Measurements from ENCODE around the gene RASA3. TPM values are rescaled to one million over a fixed set of nuclear protein-coding genes. Genes with fewer than 3 reads are reported as not detected.

RASA3 gene
- total and polyA plus RNA-seq, 2 of the 8 experiments (the other 6 are each of a cell fraction or from before 2014, with no cell fraction given) = 7.5 to 21.9 TPM

DNA sequence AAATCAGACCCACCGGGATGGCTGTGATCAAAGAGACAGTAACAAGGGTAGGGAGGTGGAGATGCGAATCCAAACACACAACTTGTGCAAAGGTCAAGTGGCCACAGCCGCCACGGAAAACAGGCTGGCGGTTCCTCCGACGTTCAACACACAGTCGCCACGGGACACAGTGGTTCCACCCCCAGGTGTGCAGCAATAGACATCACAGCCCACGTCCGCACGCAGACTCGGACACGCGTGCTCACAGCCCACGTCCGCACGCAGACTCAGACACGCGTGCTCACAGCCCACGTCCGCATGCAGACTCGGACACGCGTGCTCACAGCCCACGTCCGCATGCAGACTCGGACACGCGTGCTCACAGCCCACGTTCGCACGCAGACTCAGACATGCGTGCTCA is 70.1 kb downstream of the RASA3 start (continued):
- no peak for TF ChIP-seq POU5F1 (IDR thresholded peaks at IDR 0.05; ENCODE audit: low read depth, low read length)
- no peak for TF ChIP-seq CBX5 (IDR thresholded peaks at IDR 0.05; ENCODE audit: low read depth, low read length)
- no peak for TF ChIP-seq RXRA (IDR thresholded peaks at IDR 0.05; ENCODE audit: insufficient read depth, low read depth, low read length)
- TF ChIP-seq POLR2AphosphoS5 (IDR thresholded peaks at IDR 0.05; ENCODE audit: low read depth, low read length) = no peak
- TF ChIP-seq HDAC2 (IDR thresholded peaks at IDR 0.05; ENCODE audit: borderline replicate concordance in 1 of 2, low read depth in 2 of 2, low read length in 2 of 2) = no peak
- no peak for TF ChIP-seq POLR2A (IDR thresholded peaks at IDR 0.05; ENCODE audit: control extremely low read depth in 1 of 2, low read depth in 2 of 2, low read length in 2 of 2)
- TF ChIP-seq CHD1 (IDR thresholded peaks at IDR 0.05; ENCODE audit: low read depth, low read length) = no peak
